VCaP (cell line): ENCODE data around the gene PGC.

ENCODE experiments used
- H3K27ac ChIP-seq: fragments of 450-650 bp; 2 replicates; pipeline ENCODE4 v1.5.1; 2017
- CTCF ChIP-seq: fragments of 450-650 bp; conservative IDR thresholded peaks from 2 replicates; pipeline ENCODE4 v1.5.1; 2017; ENCODE audit warnings: mild to moderate bottlenecking, moderate library complexity

PGC gene

GRCh38 chr6:41732591-41733359, 14.4 kb downstream of the PGC start:
- no peak for TF ChIP-seq CTCF
- peak overlapping the region; percentile 95 for H3K27ac ChIP-seq

DNA sequence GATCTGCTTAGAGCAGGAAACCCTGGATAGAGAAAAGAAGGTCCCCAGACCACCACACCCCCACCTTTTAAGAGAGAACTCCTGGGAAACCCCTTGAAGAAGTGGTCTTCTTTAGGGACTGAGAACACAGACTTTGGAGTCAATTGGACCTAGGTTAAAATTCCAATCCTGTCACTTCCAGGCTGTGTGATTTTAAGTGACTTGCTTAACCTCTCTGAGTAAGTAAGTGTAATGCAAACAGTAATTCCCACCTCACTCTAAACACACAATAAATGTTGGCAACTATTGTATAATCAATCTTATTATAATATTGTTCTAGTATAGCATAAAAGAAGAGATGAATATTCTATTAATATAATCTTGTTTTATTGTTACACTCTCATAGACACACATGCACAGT, 15.0 kb downstream of the PGC start:
- H3K27ac ChIP-seq = peak overlapping the region; percentile 95

GRCh38 chr6:41731561-41732086, 15.6 kb downstream of the PGC start:
- H3K27ac ChIP-seq = peak overlapping the region; percentile 95
- TF ChIP-seq CTCF = no peak

More for the DNA sequence above, 15.0 kb downstream of the PGC start:
- TF ChIP-seq CTCF = no peak

- no peak for TF ChIP-seq CTCF
- peak overlapping the region; percentile 95 for H3K27ac ChIP-seq
Measured at GRCh38 chr6:41730531-41731436, 16.4 kb downstream of the PGC start.

GRCh38 chr6:41729624-41730023, 17.6 kb downstream of the PGC start:
- no peak for TF ChIP-seq CTCF
- peak overlapping the region; percentile 95 for H3K27ac ChIP-seq

DNA sequence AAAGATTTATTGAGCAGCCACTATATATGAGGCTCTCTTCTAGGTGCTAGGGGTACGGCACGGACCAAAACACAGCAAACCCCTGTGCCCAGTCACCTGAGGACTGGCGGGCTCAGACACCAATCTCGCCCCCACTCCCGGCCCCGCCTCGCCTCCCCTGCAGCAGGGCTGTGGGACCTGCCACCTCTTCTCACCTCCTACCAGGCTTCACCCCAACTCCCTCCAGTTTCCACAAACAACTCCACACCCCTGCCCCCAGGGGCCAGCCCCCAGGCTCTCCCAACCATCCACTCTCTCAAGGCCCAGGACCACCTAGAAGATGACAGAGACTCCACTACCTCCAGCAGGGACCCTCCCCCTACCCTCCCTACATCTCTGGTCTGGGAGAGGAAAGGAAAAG, 18.2 kb downstream of the PGC start:
- TF ChIP-seq CTCF = no peak
- peak overlapping the region; percentile 95 for H3K27ac ChIP-seq
